Gastroesophageal sphincter (tissue), 4 donors: ENCODE results near the gene SH3TC2. TPM values are rescaled to one million over a fixed set of nuclear protein-coding genes. Genes with fewer than 3 reads are reported as not detected.
A peak's percentile ranks its signal among the peaks of the same experiment; 100 is the strongest.

Experiments
- ATAC-seq: fragments of 150-250 bp; one replicate; pipeline ENCODE4 v1.9.1; 2016; ENCODE audit warnings: mild to moderate bottlenecking, moderate library complexity
- H3K27ac ChIP-seq, 4 donors: fragments of 200-600 bp; sonication (generic) in 3 of 4; 1 replicate in 3 of 4; 2 replicates in 1 of 4; pipeline ENCODE4 v1.5.1; 2016 to 2019
- H3K27me3 ChIP-seq: fragments of 200-600 bp; sonication (generic); one replicate; pipeline ENCODE4 v1.5.1; 2019
- H3K36me3 ChIP-seq, 2 donors: fragments of 200-600 bp; sonication (generic); one replicate each; pipeline ENCODE4 v1.5.1; 2019; ENCODE audit warnings: control low read depth in 1 of 2
- H3K4me1 ChIP-seq, 3 donors: fragments of 200-600 bp; sonication (generic); 1 replicate in 2 of 3; 2 replicates in 1 of 3; pipeline ENCODE4 v1.5.1; 2016 to 2019; ENCODE audit warnings: control low read depth in 2 of 3
- H3K4me3 ChIP-seq, 2 donors: fragments of 200-600 bp; sonication (generic); one replicate each; pipeline ENCODE4 v1.5.1; 2019; ENCODE audit warnings: mild to moderate bottlenecking in 1 of 2, moderate library complexity in 1 of 2
- H3K9me3 ChIP-seq, 3 donors: fragments of 200-600 bp; sonication (generic); one replicate each; pipeline ENCODE4 v1.5.1; 2017 to 2019; ENCODE audit warnings: control low read depth in 2 of 3
- EP300 ChIP-seq: sonication (generic); formaldehyde crosslinking; IDR thresholded peaks from one replicate; pipeline ENCODE4 v1.6.1; 2017; ENCODE audit warnings: antibody characterized with exemption, mild to moderate bottlenecking
- POLR2A ChIP-seq, 2 donors: fragments of 450-650 bp; IDR thresholded peaks; one replicate each; pipeline ENCODE4 v1.6.1; 2017; ENCODE audit warnings: antibody characterized with exemption in 2 of 2, mild to moderate bottlenecking in 2 of 2, moderate library complexity in 1 of 2
- POLR2AphosphoS5 ChIP-seq: sonication (generic); formaldehyde crosslinking; IDR thresholded peaks from one replicate; pipeline ENCODE4 v1.6.1; 2017; ENCODE audit warnings: antibody characterized with exemption
- WGBS, 2 donors: methylation state at CpG; one replicate each; pipeline ENCODE4 v1.1.5; 2018; ENCODE audit warnings: low coverage in 1 of 2; 5-methylcytosine and 5-hydroxymethylcytosine counted together
- total RNA-seq, 4 donors: library from RNA; depleted of rRNA; stranded (reverse); fragments of >200 nt; gene quantifications; one replicate each; pipeline ENCODE4 v1.1.0, GENCODE V29; 2016
- TF ChIP-seq, protein P1 (sequence below), 4 experiments: fragments of 200-600 bp in 2 of 4; fragments of 450-650 bp in 2 of 4; sonication (generic) in 1 of 4; IDR thresholded peaks; one replicate each; pipeline ENCODE4 v1.5.1; 2017 to 2019; ENCODE audit warnings: antibody characterized with exemption in 4 of 4, mild to moderate bottlenecking in 2 of 4, moderate library complexity in 2 of 4

The SH3TC2 gene
- total RNA-seq, 4 donors from 2014 or later, result 2.3 to 5.0 (median 3.5) TPM

DNA sequence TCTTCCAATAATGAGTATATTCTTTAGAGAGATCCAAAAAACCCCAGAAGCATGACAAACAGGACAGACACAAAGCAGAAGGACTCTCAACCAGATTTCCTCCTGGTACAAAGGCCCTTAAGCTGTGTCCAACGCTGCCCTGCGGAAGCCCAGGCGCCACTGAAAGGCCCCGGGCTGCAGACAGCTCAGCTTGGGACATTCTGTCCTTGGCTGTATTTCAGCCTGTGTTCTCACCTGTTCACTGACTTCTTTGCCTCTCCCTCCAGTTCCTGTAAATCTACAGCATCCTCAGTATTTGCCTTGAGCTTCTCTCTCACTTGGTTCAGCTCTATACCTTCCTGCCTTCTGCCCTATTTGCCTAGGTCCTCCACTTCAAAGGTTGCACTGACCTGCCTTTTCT lies 96.5 kb downstream of the SH3TC2 start:
- H3K36me3 ChIP-seq, result no peaks in the 10 kb centered on the region
- no peaks in the 10 kb centered on the region for H3K27me3 ChIP-seq
- peak; percentile 18 for ATAC-seq
- 83 to 94% methylated on average over 4 of the region's 4 CpGs for WGBS, 2 donors
- peaks cover 0 to 34% (median 6%) of the 10 kb centered on the region in 3 donors for H3K4me1 ChIP-seq
- peak overlapping the region; percentile 30 to 56 (median 39) for H3K27ac ChIP-seq
- TF ChIP-seq POLR2AphosphoS5, result peak; percentile 35
- TF ChIP-seq EP300, result no peak
- TF ChIP-seq, protein P1, sequence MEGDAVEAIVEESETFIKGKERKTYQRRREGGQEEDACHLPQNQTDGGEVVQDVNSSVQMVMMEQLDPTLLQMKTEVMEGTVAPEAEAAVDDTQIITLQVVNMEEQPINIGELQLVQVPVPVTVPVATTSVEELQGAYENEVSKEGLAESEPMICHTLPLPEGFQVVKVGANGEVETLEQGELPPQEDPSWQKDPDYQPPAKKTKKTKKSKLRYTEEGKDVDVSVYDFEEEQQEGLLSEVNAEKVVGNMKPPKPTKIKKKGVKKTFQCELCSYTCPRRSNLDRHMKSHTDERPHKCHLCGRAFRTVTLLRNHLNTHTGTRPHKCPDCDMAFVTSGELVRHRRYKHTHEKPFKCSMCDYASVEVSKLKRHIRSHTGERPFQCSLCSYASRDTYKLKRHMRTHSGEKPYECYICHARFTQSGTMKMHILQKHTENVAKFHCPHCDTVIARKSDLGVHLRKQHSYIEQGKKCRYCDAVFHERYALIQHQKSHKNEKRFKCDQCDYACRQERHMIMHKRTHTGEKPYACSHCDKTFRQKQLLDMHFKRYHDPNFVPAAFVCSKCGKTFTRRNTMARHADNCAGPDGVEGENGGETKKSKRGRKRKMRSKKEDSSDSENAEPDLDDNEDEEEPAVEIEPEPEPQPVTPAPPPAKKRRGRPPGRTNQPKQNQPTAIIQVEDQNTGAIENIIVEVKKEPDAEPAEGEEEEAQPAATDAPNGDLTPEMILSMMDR (IDR thresholded peaks at IDR 0.05), result no peak
- no peak for TF ChIP-seq POLR2A (IDR thresholded peaks at IDR 0.05)
- H3K9me3 ChIP-seq, result no peaks in the 10 kb centered on the region
- no peak overlapping the region for H3K4me3 ChIP-seq

DNA sequence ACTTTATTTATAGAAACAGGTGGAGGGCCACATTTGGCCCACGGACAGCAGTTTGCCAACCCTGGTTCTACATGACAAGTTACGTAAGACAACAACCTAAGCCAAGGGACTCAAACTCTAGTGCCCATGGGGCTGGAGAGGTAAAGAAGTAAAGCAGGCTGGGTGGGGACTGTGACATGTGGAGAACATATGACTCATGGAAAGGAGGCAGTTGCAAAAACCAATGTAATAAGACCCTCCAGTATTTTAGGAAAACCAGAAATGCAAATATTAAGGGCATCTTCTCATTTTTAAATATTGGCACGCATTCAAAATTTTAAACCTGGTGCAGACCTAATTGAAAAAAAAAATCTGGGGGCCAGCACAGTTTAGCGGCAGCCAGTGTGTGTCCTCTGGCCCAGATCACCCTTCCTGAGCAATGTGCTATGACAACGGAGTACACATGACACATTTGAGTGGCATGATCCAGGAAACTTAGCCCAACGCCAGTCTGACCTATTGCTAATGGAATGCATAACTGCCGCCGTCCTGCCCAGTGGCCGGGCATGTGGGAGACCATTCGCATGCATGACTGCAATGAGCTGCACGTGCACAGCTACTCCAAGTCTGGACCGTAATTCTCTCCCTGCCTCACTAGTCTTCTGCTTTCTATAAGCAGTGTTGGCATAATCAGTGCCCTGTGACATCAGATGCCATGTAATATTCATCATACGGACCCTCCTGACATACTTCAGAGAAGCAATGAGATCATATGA lies 97.2 kb downstream of the SH3TC2 start:
- peak; percentile 88 for ATAC-seq
- Histone ChIP-seq H3K4me1 (peaks cover 0 to 28% (median 6%) of the 10 kb centered on the region in 3 donors), H3K27ac (peak overlapping the region; percentile 30 to 56 (median 39)), H3K4me3 (no peak overlapping the region), H3K27me3 (no peaks in the 10 kb centered on the region), H3K36me3 (no peaks in the 10 kb centered on the region), H3K9me3 (no peaks in the 10 kb centered on the region)
- no peak for TF ChIP-seq EP300
- TF ChIP-seq POLR2AphosphoS5, result peak; percentile 66
- 39 to 47% methylated on average over 9 to 10 of the region's 13 CpGs for WGBS, 2 donors

DNA sequence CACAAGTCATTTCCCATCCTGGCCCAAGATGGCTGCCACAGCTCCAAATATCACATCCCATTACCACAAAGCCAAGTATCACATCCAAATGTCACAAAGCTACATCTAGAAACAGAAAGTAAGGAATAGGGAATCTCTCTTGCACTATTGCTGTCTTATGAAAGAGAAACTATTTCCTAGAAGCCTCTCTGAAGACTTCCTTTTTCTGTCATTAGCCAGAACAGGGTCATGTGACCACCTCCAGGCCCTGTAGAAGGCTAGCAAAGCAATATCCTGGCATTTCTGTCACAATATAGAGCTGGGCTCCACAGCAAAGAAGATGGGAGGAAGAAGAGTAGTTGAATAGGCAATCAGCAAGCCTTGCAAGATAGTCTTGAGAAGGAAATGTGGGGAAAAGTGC lies 99.2 kb downstream of the SH3TC2 start:
- Histone ChIP-seq H3K27ac (no peak overlapping the region), H3K36me3 (no peaks in the 10 kb centered on the region), H3K9me3 (no peaks in the 10 kb centered on the region), H3K4me1 (peaks cover 0 to 15% (median 2%) of the 10 kb centered on the region in 3 donors), H3K4me3 (no peak overlapping the region), H3K27me3 (no peaks in the 10 kb centered on the region)
- ATAC-seq, result peak; percentile 19
- TF ChIP-seq EP300, result no peak
- TF ChIP-seq, protein P1 (IDR thresholded peaks at IDR 0.05), result no peak
- TF ChIP-seq POLR2A (IDR thresholded peaks at IDR 0.05), result no peak
- no peak for TF ChIP-seq POLR2AphosphoS5

DNA sequence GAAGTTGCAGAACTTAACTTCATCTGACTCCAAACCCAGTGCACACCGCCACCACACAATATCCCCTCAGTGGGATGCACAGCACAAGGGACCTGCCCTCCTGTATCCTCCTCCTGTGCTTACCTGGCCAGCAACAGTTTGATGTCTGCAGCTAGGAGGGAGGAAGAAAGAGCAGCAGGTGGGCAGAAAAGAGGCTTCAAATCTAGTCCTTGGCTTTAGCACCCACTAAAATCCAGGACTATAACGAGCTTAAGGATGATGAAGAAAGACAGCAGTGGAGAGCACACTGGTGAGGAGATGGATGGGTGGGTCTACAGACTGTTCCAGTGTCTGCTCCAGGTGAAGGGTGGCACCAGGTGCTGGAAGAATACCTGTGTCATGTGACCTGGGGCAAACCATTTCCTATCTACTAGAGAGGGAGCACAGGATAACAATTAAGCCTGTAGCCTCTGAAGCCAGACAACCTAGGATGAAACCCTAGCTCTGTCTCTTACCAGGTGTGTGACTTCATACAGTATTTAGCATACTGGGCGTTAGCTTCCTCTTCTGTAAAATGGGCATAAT lies 100.0 kb downstream of the SH3TC2 start:
- no peaks in the 10 kb centered on the region for H3K27me3 ChIP-seq
- H3K9me3 ChIP-seq, result no peaks in the 10 kb centered on the region
- TF ChIP-seq, protein P1 (IDR thresholded peaks at IDR 0.05), result no peak
- TF ChIP-seq EP300 (no peak), POLR2A (IDR thresholded peaks at IDR 0.05) (no peak), POLR2AphosphoS5 (no peak)
- ATAC-seq, result no peak
- no peaks in the 10 kb centered on the region for H3K36me3 ChIP-seq
- no peak overlapping the region for H3K27ac ChIP-seq
- no peak overlapping the region for H3K4me3 ChIP-seq
- WGBS, 2 donors, result 67 to 86% methylated on average over 1 to 2 of the region's 3 CpGs
- peaks cover 0 to 15% (median 2%) of the 10 kb centered on the region in 3 donors for H3K4me1 ChIP-seq

DNA sequence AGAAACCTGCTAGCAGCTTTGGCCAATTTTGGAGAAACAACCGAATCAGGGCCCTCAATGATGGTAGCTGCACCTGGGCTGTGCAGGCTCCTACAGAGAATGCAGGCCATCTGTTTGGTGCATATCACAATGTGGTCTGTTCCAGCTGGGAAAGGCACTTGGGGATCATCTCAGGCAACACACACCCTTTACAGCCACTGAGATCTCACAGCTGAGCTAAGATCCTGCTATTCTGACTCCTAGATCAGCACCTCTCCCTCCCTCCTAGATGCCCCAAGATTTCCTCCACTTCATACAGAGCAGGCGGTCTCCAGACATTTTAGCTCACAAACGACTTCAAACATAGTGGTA lies 100.7 kb downstream of the SH3TC2 start:
- ATAC-seq, result no peak
- H3K27ac ChIP-seq, result no peak overlapping the region
- no peak overlapping the region for H3K4me3 ChIP-seq
- H3K36me3 ChIP-seq, result no peaks in the 10 kb centered on the region
- TF ChIP-seq, protein P1 (IDR thresholded peaks at IDR 0.05), result no peak
- no peaks in the 10 kb centered on the region for H3K27me3 ChIP-seq
- no peaks in the 10 kb centered on the region for H3K9me3 ChIP-seq
- H3K4me1 ChIP-seq, result peaks cover 0 to 15% (median 2%) of the 10 kb centered on the region in 3 donors
- WGBS, 2 donors, result 71 to 100% methylated on average over 1 to 2 of the region's 3 CpGs
